Ascending aorta (tissue), 2 donors: ENCODE results near the gene UBE2J1. TPM values are rescaled to one million over a fixed set of nuclear protein-coding genes. Genes with fewer than 3 reads are reported as not detected.

Experiments used
- DNase-seq, 2 donors: peaks; one replicate each; pipeline ENCODE4 v3.0.0-alpha.2; 2019; ENCODE audit warnings: low spot score in 2 of 2
- H3K27ac ChIP-seq, 2 donors: fragments of 200-600 bp; sonication (generic); one replicate each; pipeline ENCODE4 v1.5.1; 2016 to 2017; ENCODE audit warnings: mild to moderate bottlenecking in 1 of 2
- H3K27me3 ChIP-seq: fragments of 200-600 bp; sonication (generic); one replicate; pipeline ENCODE4 v1.5.1; 2017
- H3K36me3 ChIP-seq, 2 donors: fragments of 200-600 bp; sonication (generic); one replicate each; pipeline ENCODE4 v1.5.1; 2016
- H3K4me1 ChIP-seq, 2 donors: fragments of 200-600 bp; sonication (generic); one replicate each; pipeline ENCODE4 v1.5.1; 2016 to 2017; ENCODE audit warnings: mild to moderate bottlenecking in 1 of 2
- H3K4me3 ChIP-seq, 2 donors: fragments of 200-600 bp; sonication (generic); one replicate each; pipeline ENCODE4 v1.5.1; 2016 to 2017; ENCODE audit warnings: mild to moderate bottlenecking in 1 of 2
- H3K9me3 ChIP-seq, 2 donors: fragments of 200-600 bp; sonication (generic); one replicate each; pipeline ENCODE4 v1.5.1; 2016
- intact Hi-C: fragments of 100-400 bp; cut with DNase I; formaldehyde crosslinking; loops from one replicate; pipeline ENCODE4 v1.15.1; 2023
- total RNA-seq: library from RNA; depleted of rRNA; stranded (reverse); fragments of >200 nt; gene quantifications from one replicate; pipeline ENCODE4 v1.1.0, GENCODE V29; 2016
- TF ChIP-seq, protein P1 (sequence below), 3 experiments: fragments of 200-600 bp in 2 of 3; fragments of 450-650 bp in 1 of 3; sonication (generic) in 2 of 3; IDR thresholded peaks; one replicate each; pipeline ENCODE4 v1.5.1; 2016 to 2019; ENCODE audit warnings: antibody characterized with exemption in 3 of 3, mild to moderate bottlenecking in 1 of 3, moderate library complexity in 1 of 3

UBE2J1 gene
- total RNA-seq, 1 donor from 2014 or later: 29.5 TPM

DNA sequence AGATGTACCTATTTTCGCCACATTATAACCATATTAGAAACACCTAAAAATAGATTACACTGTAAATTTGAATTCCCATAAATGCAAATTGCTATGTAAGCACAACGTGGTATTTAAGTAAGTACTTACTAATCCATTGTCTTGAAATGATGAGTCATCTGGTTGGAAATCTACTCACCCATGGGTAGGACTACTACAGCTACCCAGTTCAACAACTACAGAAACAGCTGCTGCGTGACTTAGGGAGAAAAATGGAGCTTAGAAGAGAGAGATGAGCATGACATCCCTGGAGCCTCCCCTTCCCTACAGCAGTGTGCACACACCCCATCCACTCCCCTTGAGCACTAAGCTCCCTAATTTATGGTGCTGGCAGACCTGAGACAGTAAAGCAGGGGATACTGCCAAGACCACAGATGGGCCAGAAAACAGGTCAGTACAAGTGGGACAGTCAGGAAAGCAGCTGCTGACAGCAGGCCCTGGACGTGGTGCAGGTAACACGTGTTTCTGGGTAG is 32.7 kb upstream of the UBE2J1 start:
- Histone ChIP-seq H3K36me3 (no peaks in the 10 kb centered on the region), H3K9me3 (no peaks in the 10 kb centered on the region), H3K27me3 (no peaks in the 10 kb centered on the region), H3K4me1 (no peaks in the 10 kb centered on the region), H3K4me3 (no peak overlapping the region), H3K27ac (no peak overlapping the region)
- intact Hi-C loops: no loop called here
- DNase-seq: no peak
- TF ChIP-seq, protein P1, sequence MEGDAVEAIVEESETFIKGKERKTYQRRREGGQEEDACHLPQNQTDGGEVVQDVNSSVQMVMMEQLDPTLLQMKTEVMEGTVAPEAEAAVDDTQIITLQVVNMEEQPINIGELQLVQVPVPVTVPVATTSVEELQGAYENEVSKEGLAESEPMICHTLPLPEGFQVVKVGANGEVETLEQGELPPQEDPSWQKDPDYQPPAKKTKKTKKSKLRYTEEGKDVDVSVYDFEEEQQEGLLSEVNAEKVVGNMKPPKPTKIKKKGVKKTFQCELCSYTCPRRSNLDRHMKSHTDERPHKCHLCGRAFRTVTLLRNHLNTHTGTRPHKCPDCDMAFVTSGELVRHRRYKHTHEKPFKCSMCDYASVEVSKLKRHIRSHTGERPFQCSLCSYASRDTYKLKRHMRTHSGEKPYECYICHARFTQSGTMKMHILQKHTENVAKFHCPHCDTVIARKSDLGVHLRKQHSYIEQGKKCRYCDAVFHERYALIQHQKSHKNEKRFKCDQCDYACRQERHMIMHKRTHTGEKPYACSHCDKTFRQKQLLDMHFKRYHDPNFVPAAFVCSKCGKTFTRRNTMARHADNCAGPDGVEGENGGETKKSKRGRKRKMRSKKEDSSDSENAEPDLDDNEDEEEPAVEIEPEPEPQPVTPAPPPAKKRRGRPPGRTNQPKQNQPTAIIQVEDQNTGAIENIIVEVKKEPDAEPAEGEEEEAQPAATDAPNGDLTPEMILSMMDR (IDR thresholded peaks at IDR 0.05): no peak

DNA sequence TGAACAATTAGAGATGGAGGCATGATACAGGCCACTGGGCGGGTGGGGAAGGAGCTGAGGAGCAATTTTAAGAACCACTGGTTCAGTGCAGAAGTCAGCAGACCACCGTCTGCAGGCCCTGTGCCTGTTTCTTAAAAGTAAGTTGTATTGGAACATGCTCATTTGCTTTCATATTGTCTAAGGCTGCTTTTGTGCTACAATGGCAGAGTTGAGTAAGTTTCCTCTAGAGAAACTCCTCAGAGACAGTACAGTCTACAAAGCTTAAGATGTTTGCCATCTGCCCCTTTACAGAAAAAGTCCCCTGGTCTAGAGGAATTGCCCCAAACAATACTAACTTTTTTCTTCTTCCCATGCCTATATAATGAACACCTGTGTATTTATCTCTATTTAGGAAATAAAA is 28.5 kb upstream of the UBE2J1 start:
- TF ChIP-seq, protein P1 (IDR thresholded peaks at IDR 0.05): no peak
- no peaks in the 10 kb centered on the region for H3K27me3 ChIP-seq

DNA sequence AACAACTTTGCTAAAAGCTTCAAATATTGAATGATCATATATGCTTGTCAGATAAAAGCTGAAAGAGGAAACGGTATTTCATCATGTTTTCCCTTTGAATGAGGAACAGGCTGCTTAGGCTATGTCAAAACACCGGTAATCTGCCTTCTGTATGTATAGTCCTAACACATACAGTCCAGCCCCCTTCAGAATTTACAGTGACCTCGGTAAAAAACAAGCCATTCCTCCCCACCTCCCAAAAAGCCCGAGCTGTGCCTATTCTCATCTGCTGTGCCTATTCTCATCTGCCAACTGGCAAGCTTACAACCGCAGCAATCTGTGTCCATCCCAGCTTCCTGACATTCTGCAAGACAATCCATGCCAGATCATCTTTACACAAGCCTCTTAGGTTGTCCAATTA is 26.8 kb upstream of the UBE2J1 start:
- no peaks in the 10 kb centered on the region for H3K9me3 ChIP-seq
- no peak overlapping the region for H3K27ac ChIP-seq
- no peak for DNase-seq
- H3K36me3 ChIP-seq: no peaks in the 10 kb centered on the region
- H3K27me3 ChIP-seq: no peaks in the 10 kb centered on the region
- TF ChIP-seq, protein P1 (IDR thresholded peaks at IDR 0.05): no peak
- no peak overlapping the region for H3K4me3 ChIP-seq
- no peaks in the 10 kb centered on the region for H3K4me1 ChIP-seq
- intact Hi-C loops: no loop called here

More for the DNA sequence above, 28.5 kb upstream of the UBE2J1 start:
- no peak for DNase-seq
- Histone ChIP-seq H3K27ac (no peak overlapping the region), H3K36me3 (no peaks in the 10 kb centered on the region), H3K4me1 (no peaks in the 10 kb centered on the region), H3K9me3 (no peaks in the 10 kb centered on the region), H3K4me3 (no peak overlapping the region)
- intact Hi-C loops: no loop called here

DNA sequence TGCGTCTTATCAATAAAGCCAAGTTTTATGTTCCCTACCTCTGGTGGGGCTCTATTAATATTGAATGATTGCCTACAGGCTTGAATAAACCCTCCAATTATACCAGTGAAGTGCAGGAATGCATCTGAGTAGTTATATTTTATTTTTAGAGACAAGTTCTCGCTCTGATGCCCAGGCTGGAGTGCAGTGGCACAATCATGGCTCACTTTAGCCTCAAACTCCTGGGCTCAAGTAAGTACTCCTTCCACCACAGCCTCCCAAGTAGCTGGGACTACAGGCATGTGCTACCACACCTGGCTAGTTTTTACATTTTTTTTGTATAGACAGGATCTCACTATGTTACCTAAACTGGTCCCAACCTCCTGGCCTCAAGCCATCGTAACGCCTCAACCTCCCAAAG is 26.1 kb upstream of the UBE2J1 start:
- no peak for DNase-seq
- Histone ChIP-seq H3K9me3 (no peaks in the 10 kb centered on the region), H3K27me3 (no peaks in the 10 kb centered on the region), H3K27ac (no peak overlapping the region), H3K36me3 (no peaks in the 10 kb centered on the region), H3K4me1 (no peaks in the 10 kb centered on the region), H3K4me3 (no peak overlapping the region)
- intact Hi-C loops: no loop called here
- TF ChIP-seq, protein P1 (IDR thresholded peaks at IDR 0.05): no peak

DNA sequence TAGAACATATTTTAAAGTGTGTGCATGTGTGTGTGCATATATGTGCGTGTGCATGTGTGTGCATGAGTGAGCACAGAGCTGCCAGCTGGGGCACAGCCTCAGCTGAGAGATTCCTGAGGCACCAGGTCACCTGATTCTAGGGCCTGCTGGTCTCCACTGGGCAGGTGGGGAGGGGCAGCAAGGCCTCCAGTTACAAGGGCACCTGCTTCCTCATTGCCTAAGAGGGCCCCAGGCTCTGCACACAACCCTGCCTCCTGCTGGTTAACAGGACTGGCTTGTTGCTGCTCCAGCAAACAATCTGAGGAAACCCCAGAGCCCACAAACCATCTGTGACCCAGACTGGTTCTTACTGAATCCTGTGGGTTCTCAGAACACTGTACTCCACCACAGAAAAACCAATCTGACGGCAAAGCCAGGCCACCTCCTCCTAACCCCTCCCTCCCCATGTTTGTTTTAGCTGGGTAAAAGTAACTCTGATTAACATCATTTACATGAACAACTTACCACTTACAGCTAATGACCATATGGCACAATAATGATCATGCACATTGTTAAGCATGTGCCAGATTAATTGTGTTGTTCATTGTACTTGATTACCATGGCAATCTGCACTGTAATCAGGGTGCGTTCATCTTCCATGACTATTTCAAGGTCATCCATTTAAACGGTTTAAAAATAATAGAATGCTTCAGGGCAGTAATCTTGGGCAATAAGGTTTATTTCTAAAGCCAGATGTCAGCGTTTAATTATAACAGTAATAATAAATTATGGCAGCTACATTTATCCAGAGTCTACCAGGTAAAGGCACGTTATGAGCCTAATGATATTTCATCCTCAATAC is 23.1 kb upstream of the UBE2J1 start:
- Histone ChIP-seq H3K36me3 (no peaks in the 10 kb centered on the region), H3K27me3 (no peaks in the 10 kb centered on the region), H3K27ac (no peak overlapping the region), H3K9me3 (no peaks in the 10 kb centered on the region), H3K4me1 (peaks cover 0 to 5% of the 10 kb centered on the region in 2 donors), H3K4me3 (no peak overlapping the region)
- intact Hi-C loops: no loop called here
- DNase-seq: no peak
- TF ChIP-seq, protein P1 (IDR thresholded peaks at IDR 0.05): no peak
